HG02884 (cell line): ENCODE results near the gene TTLL9.
A peak's percentile ranks its signal among the peaks of the same experiment; 100 is the strongest.
"Not testable (repeated sequence)": the region's sequence is repeated elsewhere in the genome, so short reads cannot be mapped to it uniquely, and the experiment has no call there.

Experiments used
- ATAC-seq: cut with Tn5 transposase; IDR thresholded peaks from one replicate; pipeline ENCODE4 v1.9.1; 2021; ENCODE audit warnings: mild to moderate bottlenecking, moderate library complexity; ENCODE audit not compliant: unreplicated experiment

The TTLL9 gene

GRCh38 chr20:31869942-31870725 is at the start of gene TTLL9, which contains the start of gene DUSP15:
Gene TTLL9, plus strand, starts transcription at chr20:31870634. Its CDS starts 493 bp downstream, at chr20:31871127.
Gene DUSP15, minus strand, starts transcription at chr20:31870527. Its CDS starts 190 bp downstream, at chr20:31870337.
- no peak for ATAC-seq

GRCh38 chr20:31821427-31821826 is 49.0 kb upstream of the TTLL9 start:
- no peak for ATAC-seq

- peak; percentile 84 for ATAC-seq
These were observed 47.8 kb upstream of the TTLL9 start for GRCh38 chr20:31822421-31823330.

- ATAC-seq, result no peak
These were observed 46.9 kb upstream of the TTLL9 start for GRCh38 chr20:31823360-31824124.

GRCh38 chr20:31824125-31824485 is 46.3 kb upstream of the TTLL9 start:
- ATAC-seq, result no peak

GRCh38 chr20:31824554-31825313 is 45.7 kb upstream of the TTLL9 start:
- ATAC-seq, result no peak

GRCh38 chr20:31826074-31826473 is 44.4 kb upstream of the TTLL9 start:
- ATAC-seq, result no peak

- ATAC-seq, result no peak
These were observed 43.4 kb upstream of the TTLL9 start for GRCh38 chr20:31827059-31827458.

GRCh38 chr20:31828016-31828415 is 42.4 kb upstream of the TTLL9 start:
- ATAC-seq, result not testable (repeated sequence)

- ATAC-seq, result no peak
These were observed 40.7 kb upstream of the TTLL9 start for GRCh38 chr20:31829731-31830130.

- ATAC-seq, result no peak
These were observed 39.9 kb upstream of the TTLL9 start for GRCh38 chr20:31830406-31830981.

- no peak for ATAC-seq
These were observed 39.2 kb upstream of the TTLL9 start for GRCh38 chr20:31831211-31831610.

- ATAC-seq, result no peak
These were observed 38.6 kb upstream of the TTLL9 start for GRCh38 chr20:31831771-31832306.

- no peak for ATAC-seq
These were observed 37.1 kb upstream of the TTLL9 start for GRCh38 chr20:31833130-31833930.

- ATAC-seq, result no peak
These were observed 36.4 kb upstream of the TTLL9 start for GRCh38 chr20:31833931-31834521.

GRCh38 chr20:31835554-31835953 is 34.9 kb upstream of the TTLL9 start:
- ATAC-seq, result no peak

- ATAC-seq, result peak; percentile 50
These were observed 34.2 kb upstream of the TTLL9 start for GRCh38 chr20:31835977-31836852.
